Neuron (in vitro differentiated cells): ENCODE results near the gene GPBP1L1.
A peak's percentile ranks its signal among the peaks of the same experiment; 100 is the strongest.
"Not testable (repeated sequence)": the region's sequence is repeated elsewhere in the genome, so short reads cannot be mapped to it uniquely, and the experiment has no call there.

ENCODE experiments used
- H2AFZ ChIP-seq: one replicate; pipeline ENCODE4 v1.6.1; 2013; ENCODE audit warnings: low read depth, mild to moderate bottlenecking, inconsistent platforms, low read length, moderate library complexity
- H3K27me3 ChIP-seq: one replicate; pipeline ENCODE4 v1.6.1; 2013; ENCODE audit warnings: low read length; ENCODE audit not compliant: insufficient read depth
- H3K36me3 ChIP-seq: one replicate; pipeline ENCODE4 v1.6.1; 2013; ENCODE audit warnings: low read length; ENCODE audit not compliant: insufficient read depth
- H3K4me1 ChIP-seq: one replicate; pipeline ENCODE4 v1.6.1; 2013; ENCODE audit warnings: low read length; ENCODE audit not compliant: insufficient read depth
- H3K4me3 ChIP-seq: 2 replicates; pipeline ENCODE4 v1.5.1; 2013; ENCODE audit warnings: mild to moderate bottlenecking, low read length, moderate library complexity
- H3K9me3 ChIP-seq: one replicate; pipeline ENCODE4 v1.6.1; 2013; ENCODE audit warnings: low read length

GPBP1L1 gene

GRCh38 chr1:45686288-45687013, at the start of gene GPBP1L1:
TSS of gene GPBP1L1 (minus strand) at chr1:45686533. CDS start at chr1:45659087, 27,446 bp downstream.
- Histone ChIP-seq H3K4me1 (peaks cover 12% of the 10 kb centered on the region), H2AFZ (peak within 1 kb of the TSS; percentile 93), H3K27me3 (no peaks in the 10 kb centered on the region), H3K9me3 (no peaks in the 10 kb centered on the region), H3K36me3 (peaks cover 9% of the 10 kb centered on the region), H3K4me3 (peak within 1 kb of the TSS; percentile 92)

GRCh38 chr1:45730780-45731319, 44.5 kb upstream of the GPBP1L1 start:
- H3K27me3 ChIP-seq, result no peaks in the 10 kb centered on the region
- no peaks in the 10 kb centered on the region for H3K9me3 ChIP-seq
- no peak overlapping the region for H2AFZ ChIP-seq
- H3K4me3 ChIP-seq, result no peak overlapping the region
- H3K4me1 ChIP-seq, result no peaks in the 10 kb centered on the region
- peaks cover 9% of the 10 kb centered on the region for H3K36me3 ChIP-seq

DNA sequence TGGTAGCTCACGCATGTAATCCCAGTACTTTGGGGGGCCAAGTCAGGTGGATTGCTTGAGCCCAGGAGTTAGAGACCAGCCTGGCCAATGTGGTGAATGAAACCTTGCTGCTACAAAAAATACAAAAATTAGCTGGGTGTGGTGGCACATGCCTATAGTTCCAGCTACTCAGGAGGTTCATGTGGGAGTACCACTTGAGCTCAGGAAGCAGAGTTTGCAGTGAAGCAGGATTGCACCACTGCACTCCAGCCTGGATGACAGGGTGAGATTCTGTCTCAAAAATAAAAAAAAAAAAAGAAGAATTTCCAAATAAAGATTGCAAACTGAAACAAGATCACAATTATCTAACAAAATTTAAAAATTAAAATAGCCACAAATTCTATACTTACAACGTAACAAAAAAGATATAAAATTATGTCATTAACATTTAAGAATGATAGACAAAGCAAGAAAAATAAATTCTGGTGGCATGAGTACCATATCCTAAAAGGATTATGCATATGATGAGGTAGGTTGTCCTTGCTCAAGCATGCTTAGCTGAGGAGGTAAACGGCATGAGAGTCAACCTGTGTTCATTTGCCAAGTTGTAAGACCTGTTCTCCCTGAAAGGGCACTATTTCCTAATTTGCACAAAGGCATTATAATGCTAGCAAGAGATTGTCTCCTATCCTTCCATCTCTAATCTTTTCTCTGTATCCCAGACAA, 43.9 kb upstream of the GPBP1L1 start:
- no peaks in the 10 kb centered on the region for H3K27me3 ChIP-seq
- no peaks in the 10 kb centered on the region for H3K4me1 ChIP-seq
- H3K9me3 ChIP-seq, result no peaks in the 10 kb centered on the region
- no peak overlapping the region for H2AFZ ChIP-seq
- no peak overlapping the region for H3K4me3 ChIP-seq
- peaks cover 9% of the 10 kb centered on the region for H3K36me3 ChIP-seq

DNA sequence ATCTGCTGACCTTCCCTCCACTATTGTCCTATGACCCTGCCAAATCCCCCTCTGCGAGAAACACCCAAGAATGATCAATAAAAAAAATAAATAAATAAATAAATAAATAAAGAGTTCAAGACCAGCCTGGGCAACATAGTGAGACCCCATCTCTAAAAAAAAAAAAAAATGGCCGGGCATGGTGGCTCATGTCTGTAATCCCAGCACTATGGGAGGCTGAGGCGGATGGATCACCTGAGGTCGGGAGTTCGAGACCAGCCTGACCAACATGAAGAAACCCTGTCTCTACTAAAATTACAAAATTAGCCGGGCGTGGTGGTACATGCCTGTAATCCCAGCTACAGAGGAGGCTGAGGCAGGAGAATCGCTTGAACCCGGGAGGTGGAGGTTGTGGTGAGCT, 39.7 kb upstream of the GPBP1L1 start:
- peaks cover 11% of the 10 kb centered on the region for H3K36me3 ChIP-seq
- H3K4me1 ChIP-seq, H3K27me3 ChIP-seq, H2AFZ ChIP-seq, H3K4me3 ChIP-seq, H3K9me3 ChIP-seq: not testable (repeated sequence)

DNA sequence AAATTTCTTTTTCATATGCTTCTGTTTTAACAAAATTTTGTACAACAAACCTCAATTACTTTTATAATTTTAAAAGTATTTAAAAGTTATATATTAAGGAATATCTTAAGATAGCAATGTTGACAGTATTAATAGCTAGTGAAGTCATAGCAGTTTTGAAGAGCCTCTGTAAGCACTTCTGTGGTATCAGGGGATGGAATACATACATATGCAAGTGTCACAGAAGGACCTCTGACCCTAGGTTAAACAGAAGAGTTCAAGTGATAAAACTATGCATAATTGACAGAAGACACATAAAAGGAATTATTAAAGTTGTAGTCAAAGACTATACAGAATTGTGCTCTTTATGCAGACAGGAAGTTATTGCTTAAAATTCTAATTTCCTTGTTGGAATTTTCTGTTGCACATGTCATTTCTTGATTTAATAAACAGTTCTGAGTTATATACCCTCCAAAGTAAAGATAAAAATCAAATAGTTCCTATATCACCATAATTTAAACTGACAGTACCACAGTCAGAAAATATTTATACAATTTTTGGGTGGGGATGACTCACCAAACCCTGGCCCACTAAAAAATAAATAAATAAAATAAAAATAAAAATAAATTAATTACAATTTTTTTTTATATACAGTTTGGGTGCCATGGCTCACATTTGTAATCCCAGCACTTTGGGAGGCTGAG, 37.1 kb upstream of the GPBP1L1 start:
- no peaks in the 10 kb centered on the region for H3K9me3 ChIP-seq
- no peaks in the 10 kb centered on the region for H3K4me1 ChIP-seq
- H3K4me3 ChIP-seq, result no peak overlapping the region
- H3K27me3 ChIP-seq, result no peaks in the 10 kb centered on the region
- no peak overlapping the region for H2AFZ ChIP-seq
- peaks cover 9% of the 10 kb centered on the region for H3K36me3 ChIP-seq

DNA sequence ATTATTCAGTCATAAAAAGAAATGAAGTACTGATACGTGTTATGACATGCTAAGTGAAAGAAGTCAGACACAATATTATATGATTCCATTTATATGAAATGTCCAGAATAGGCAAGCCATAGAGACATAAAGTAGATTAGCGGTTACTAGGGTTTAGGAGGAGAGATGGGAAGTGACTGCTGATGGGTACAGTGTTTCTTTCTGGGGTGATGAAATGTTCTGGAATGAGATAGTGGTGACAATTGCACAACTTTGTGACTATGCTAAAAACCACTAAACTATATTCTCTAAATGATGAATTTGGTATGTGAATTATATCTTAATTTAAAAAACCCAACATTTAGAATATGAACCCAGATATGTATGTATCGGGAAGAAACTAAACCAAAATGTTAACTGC, 36.5 kb upstream of the GPBP1L1 start:
- Histone ChIP-seq H3K9me3 (no peaks in the 10 kb centered on the region), H3K4me3 (no peak overlapping the region), H3K27me3 (no peaks in the 10 kb centered on the region), H3K36me3 (peaks cover 9% of the 10 kb centered on the region), H3K4me1 (no peaks in the 10 kb centered on the region), H2AFZ (no peak overlapping the region)

GRCh38 chr1:45721207-45721606, 34.9 kb upstream of the GPBP1L1 start:
- no peaks in the 10 kb centered on the region for H3K27me3 ChIP-seq

GRCh38 chr1:45718289-45718688, 32.0 kb upstream of the GPBP1L1 start:
- Histone ChIP-seq H3K4me1 (no peaks in the 10 kb centered on the region), H3K4me3 (no peak overlapping the region), H3K9me3 (no peaks in the 10 kb centered on the region), H2AFZ (no peak overlapping the region), H3K36me3 (peaks cover 12% of the 10 kb centered on the region), H3K27me3 (no peaks in the 10 kb centered on the region)

More at GRCh38 chr1:45721207-45721606, 34.9 kb upstream of the GPBP1L1 start:
- H3K36me3 ChIP-seq, result peaks cover 3% of the 10 kb centered on the region
- no peaks in the 10 kb centered on the region for H3K4me1 ChIP-seq
- no peaks in the 10 kb centered on the region for H3K9me3 ChIP-seq
- H2AFZ ChIP-seq, result no peak overlapping the region
- no peak overlapping the region for H3K4me3 ChIP-seq

GRCh38 chr1:45717386-45717785, 31.1 kb upstream of the GPBP1L1 start:
- H3K36me3 ChIP-seq, result peaks cover 12% of the 10 kb centered on the region
- H3K4me3 ChIP-seq, H2AFZ ChIP-seq, H3K9me3 ChIP-seq, H3K27me3 ChIP-seq, H3K4me1 ChIP-seq: not testable (repeated sequence)

DNA sequence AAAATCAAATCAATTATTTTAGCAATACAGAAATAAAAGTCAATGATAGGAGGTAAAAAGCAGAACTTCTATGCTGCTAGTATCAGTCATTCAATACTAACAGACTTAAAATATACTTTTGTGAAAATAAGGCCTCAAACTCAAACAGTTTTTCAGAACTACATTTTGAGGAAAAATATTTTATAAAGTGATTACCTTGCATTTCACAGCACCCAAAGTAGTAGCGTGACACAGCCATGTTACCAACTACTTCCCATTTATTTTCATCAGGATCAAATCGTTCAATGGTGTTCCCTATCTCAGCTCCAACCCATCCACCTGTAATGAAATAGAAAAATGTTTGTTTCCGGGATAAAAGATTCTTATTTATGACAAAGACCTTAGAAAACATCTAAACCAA, 30.4 kb upstream of the GPBP1L1 start:
- Histone ChIP-seq H2AFZ (no peak overlapping the region), H3K4me1 (no peaks in the 10 kb centered on the region), H3K36me3 (peaks cover 18% of the 10 kb centered on the region), H3K9me3 (no peaks in the 10 kb centered on the region), H3K4me3 (no peak overlapping the region), H3K27me3 (no peaks in the 10 kb centered on the region)

DNA sequence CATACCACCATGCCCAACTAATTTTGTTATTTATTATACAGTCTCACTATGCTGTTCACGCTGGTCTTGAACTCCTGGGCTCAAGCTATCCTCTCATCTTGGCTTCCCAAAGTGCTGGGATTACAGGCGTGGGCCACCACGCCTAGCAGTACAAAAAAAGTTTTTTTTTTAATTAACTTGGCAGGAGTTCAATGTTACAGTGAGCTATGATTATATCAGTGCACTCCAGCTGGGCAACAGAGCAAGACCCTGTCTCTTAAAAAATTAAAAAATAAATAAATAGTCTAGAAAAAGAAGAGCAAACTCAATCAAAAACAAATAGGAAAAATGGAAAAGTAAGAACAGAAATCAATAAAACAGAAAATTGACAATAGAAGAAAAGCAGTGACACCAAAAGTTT, 27.4 kb upstream of the GPBP1L1 start:
- Histone ChIP-seq H3K27me3 (no peaks in the 10 kb centered on the region), H3K4me3 (no peak overlapping the region), H2AFZ (no peak overlapping the region), H3K4me1 (no peaks in the 10 kb centered on the region), H3K36me3 (peaks cover 22% of the 10 kb centered on the region), H3K9me3 (no peaks in the 10 kb centered on the region)

DNA sequence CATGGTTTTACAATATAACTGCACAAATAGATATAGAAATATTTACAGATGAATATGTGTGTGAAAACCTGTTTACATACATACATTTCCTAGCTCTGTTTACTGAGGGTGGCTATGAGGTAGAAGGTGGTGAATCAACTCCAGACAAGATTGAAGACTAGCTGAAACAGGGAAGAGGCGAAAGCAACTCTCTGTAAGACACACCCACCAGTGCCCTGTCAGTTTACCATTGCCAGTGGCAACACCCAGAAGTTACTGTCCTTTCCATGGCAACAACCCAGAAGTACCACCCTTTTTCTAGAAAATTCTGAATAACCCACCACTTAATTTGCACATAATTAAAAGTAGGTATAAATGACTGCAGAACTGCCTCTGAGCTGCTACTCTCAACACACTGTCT, 18.3 kb upstream of the GPBP1L1 start:
- peaks cover 6% of the 10 kb centered on the region for H3K9me3 ChIP-seq
- H3K36me3 ChIP-seq, result peaks cover 8% of the 10 kb centered on the region
- H3K4me3 ChIP-seq, result no peak overlapping the region
- no peaks in the 10 kb centered on the region for H3K27me3 ChIP-seq
- H3K4me1 ChIP-seq, result no peaks in the 10 kb centered on the region
- no peak overlapping the region for H2AFZ ChIP-seq

DNA sequence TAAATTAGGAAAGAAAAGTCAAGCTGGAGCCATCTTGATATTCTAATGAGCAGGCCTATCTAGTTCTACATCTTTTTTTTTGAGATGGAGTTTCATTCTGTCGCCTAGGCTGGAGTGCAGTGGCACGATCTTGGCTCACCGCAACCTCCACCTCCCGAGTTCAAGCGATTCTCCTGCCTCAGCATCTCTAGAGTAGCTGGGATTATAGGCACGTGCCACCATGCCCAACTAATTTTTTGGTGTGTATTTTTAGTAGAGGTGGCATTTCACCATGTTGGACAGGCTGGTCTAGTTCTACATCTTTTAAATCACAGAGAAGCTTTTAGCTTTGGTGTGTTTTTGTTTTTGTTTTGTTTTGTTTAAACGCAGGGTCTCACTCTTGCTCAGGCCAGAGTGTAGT, 8.5 kb upstream of the GPBP1L1 start:
- H2AFZ ChIP-seq, result no peak overlapping the region

More for the DNA sequence above, 8.5 kb upstream of the GPBP1L1 start:
- H3K9me3 ChIP-seq, result no peaks in the 10 kb centered on the region
- H3K4me3 ChIP-seq, result no peak overlapping the region
- H3K27me3 ChIP-seq, result no peaks in the 10 kb centered on the region
- no peaks in the 10 kb centered on the region for H3K4me1 ChIP-seq
- peaks cover 41% of the 10 kb centered on the region for H3K36me3 ChIP-seq
